Measurements from ENCODE around the gene ITPR2. TPM values are rescaled to one million over a fixed set of nuclear protein-coding genes. Genes with fewer than 3 reads are reported as not detected.

Gene ITPR2
- total and polyA plus RNA-seq, 2 of the 13 experiments (the other 11 are each of a cell fraction or from before 2014, with no cell fraction given) = 31.9 to 81.9 TPM

DNA sequence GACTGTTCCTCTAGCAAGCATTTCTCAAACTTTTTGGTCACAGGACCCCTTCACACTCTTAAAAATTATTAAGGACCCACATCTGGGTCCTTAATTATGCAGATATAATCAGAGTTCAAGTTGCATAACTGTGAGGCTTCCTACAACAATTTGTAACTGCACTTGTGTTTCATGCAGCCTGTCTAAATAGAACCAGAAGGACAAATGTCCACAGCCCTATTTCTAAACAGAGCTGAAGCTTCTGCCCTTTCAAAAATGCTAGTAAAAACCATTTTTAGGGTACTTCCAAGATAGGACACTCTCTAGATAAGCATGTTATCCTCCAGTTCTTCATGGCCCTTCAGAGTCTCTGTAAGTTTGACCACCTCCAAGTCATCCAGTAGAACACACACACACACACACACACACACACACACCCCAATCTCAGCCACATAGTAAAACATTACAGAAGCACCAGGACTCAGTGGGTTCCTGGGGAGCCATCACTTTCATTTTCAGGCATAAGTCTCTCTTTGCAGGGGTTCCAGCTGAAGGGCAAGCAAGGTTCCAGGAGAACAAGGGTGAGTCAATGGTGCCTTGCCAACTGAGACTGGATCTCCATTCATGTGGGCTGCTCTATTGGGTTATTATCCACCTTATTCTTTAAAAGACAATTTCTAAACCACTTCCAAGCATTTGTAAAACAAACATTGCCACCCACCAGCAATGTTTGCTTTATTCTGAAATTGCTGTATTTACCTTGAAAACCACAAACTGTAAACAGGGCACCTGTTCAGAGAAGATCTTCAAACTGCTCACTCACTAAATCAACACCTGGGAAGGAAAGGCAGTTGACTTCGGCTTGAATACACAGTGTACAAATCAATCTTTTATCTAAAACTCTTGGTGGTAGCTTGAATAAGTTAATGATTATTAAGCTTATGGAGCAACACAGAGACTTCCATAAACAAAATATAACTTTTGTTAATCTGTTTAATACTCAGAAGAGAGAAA lies 64.1 kb downstream of the ITPR2 start (continued):
- no peak for TF ChIP-seq FOXM1 (CRISPR knock-in tag; IDR thresholded peaks at IDR 0.05)
- no peak for TF ChIP-seq ZSCAN29 (CRISPR knock-in tag; conservative IDR thresholded peaks at IDR 0.05)
- peak; percentile 80; the same call in 1 of the 2 replicates for TF ChIP-seq ZNF331 (CRISPR knock-in tag; IDR thresholded peaks at IDR 0.05)
- TF ChIP-seq NFE2L1 (CRISPR knock-in tag; IDR thresholded peaks at IDR 0.05; ENCODE audit: borderline replicate concordance) = no peak
- TF ChIP-seq, protein P1, sequence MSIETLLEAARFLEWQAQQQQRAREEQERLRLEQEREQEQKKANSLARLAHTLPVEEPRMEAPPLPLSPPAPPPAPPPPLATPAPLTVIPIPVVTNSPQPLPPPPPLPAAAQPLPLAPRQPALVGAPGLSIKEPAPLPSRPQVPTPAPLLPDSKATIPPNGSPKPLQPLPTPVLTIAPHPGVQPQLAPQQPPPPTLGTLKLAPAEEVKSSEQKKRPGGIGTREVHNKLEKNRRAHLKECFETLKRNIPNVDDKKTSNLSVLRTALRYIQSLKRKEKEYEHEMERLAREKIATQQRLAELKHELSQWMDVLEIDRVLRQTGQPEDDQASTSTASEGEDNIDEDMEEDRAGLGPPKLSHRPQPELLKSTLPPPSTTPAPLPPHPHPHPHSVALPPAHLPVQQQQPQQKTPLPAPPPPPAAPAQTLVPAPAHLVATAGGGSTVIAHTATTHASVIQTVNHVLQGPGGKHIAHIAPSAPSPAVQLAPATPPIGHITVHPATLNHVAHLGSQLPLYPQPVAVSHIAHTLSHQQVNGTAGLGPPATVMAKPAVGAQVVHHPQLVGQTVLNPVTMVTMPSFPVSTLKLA (IDR thresholded peaks at IDR 0.05) = no peak
- no peak for TF ChIP-seq ZNF883 (CRISPR knock-in tag; IDR thresholded peaks at IDR 0.05; ENCODE audit: not compliant biosample characterization)
- TF ChIP-seq ZKSCAN8 (CRISPR knock-in tag; IDR thresholded peaks at IDR 0.05; ENCODE audit: borderline replicate concordance) = peak; percentile 94; the same call in 1 of the 2 replicates
- no peak for TF ChIP-seq JARID2 (CRISPR knock-in tag; IDR thresholded peaks at IDR 0.05; ENCODE audit: insufficient replicate concordance)
- TF ChIP-seq SKIL (CRISPR knock-in tag; IDR thresholded peaks at IDR 0.05; ENCODE audit: borderline replicate concordance) = peak; percentile 61
- TF ChIP-seq ZBTB37 (CRISPR knock-in tag; IDR thresholded peaks at IDR 0.05) = peak; percentile 67
- no peak for TF ChIP-seq FOXC1 (CRISPR knock-in tag; IDR thresholded peaks at IDR 0.05; ENCODE audit: borderline replicate concordance)
- no peak for TF ChIP-seq ZNF34 (CRISPR knock-in tag; IDR thresholded peaks at IDR 0.05; ENCODE audit: borderline replicate concordance)
- TF ChIP-seq, protein P2, sequence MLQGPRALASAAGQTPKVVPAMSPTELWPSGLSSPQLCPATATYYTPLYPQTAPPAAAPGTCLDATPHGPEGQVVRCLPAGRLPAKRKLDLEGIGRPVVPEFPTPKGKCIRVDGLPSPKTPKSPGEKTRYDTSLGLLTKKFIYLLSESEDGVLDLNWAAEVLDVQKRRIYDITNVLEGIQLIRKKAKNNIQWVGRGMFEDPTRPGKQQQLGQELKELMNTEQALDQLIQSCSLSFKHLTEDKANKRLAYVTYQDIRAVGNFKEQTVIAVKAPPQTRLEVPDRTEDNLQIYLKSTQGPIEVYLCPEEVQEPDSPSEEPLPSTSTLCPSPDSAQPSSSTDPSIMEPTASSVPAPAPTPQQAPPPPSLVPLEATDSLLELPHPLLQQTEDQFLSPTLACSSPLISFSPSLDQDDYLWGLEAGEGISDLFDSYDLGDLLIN (CRISPR knock-in tag; IDR thresholded peaks at IDR 0.05; ENCODE audit: borderline replicate concordance) = no peak
- no peak for TF ChIP-seq ZNF30 (CRISPR knock-in tag; IDR thresholded peaks at IDR 0.05)
- peak; percentile 74; the same call in 1 of the 2 replicates for TF ChIP-seq HNF4G (IDR thresholded peaks at IDR 0.05; ENCODE audit: borderline replicate concordance, low read depth, low read length)
- TF ChIP-seq HNF4G (CRISPR knock-in tag; IDR thresholded peaks at IDR 0.05; ENCODE audit: borderline replicate concordance, low read depth) = no peak
- no peak for TF ChIP-seq KDM5A (IDR thresholded peaks at IDR 0.05; ENCODE audit: borderline replicate concordance, low read length)
- TF ChIP-seq HDAC1 (CRISPR knock-in tag; IDR thresholded peaks at IDR 0.05) = peak; percentile 92
- no peak for TF ChIP-seq ZNF512 (CRISPR knock-in tag; IDR thresholded peaks at IDR 0.05)
- TF ChIP-seq ZNF549 (CRISPR knock-in tag; IDR thresholded peaks at IDR 0.05) = no peak
